Neural crest cell (in vitro differentiated cells): ENCODE measurements around the gene OSBPL1A. TPM values are rescaled to one million over a fixed set of nuclear protein-coding genes. Genes with fewer than 3 reads are reported as not detected.

ENCODE experiments used
- DNase-seq: peaks from one replicate; pipeline ENCODE4 v3.0.0; 2021; ENCODE audit warnings: low read depth, mixed read lengths, low spot score
- H3K27ac Mint-ChIP-seq: one replicate; pipeline ENCODE4 v1.8.0; 2021; ENCODE audit warnings: mild to moderate bottlenecking, mixed read lengths; ENCODE audit not compliant: unreplicated experiment
- H3K27me3 Mint-ChIP-seq: 2 replicates; pipeline ENCODE4 v1.8.0; 2021; ENCODE audit warnings: low read depth, mild to moderate bottlenecking, mixed read lengths
- H3K36me3 Mint-ChIP-seq: 2 replicates; pipeline ENCODE4 v1.8.0; 2021; ENCODE audit warnings: low read depth, mild to moderate bottlenecking, mixed read lengths
- H3K4me1 Mint-ChIP-seq: 2 replicates; pipeline ENCODE4 v1.8.0; 2021; ENCODE audit warnings: mixed read lengths
- H3K4me3 Mint-ChIP-seq: one replicate; pipeline ENCODE4 v1.8.0; 2021; ENCODE audit warnings: mild to moderate bottlenecking, mixed read lengths
- H3K9me3 Mint-ChIP-seq: 2 replicates; pipeline ENCODE4 v1.8.0; 2021; ENCODE audit warnings: mixed read lengths
- CTCF ChIP-seq: fragments of 200-600 bp; sonication (generic); conservative IDR thresholded peaks from 2 replicates; pipeline ENCODE4 v1.5.0; 2021; ENCODE audit warnings: antibody characterized with exemption, mild to moderate bottlenecking
- total RNA-seq: library from RNA; stranded (reverse); gene quantifications from 2 replicates; pipeline ENCODE4 v1.2.1, GENCODE V29; 2021

The OSBPL1A gene
- total RNA-seq, 1 donor from 2014 or later: 45.8 TPM

- no peak for DNase-seq
- Mint-ChIP-seq H3K4me3 (no peak overlapping the region), H3K27ac (no peak overlapping the region), H3K9me3 (peaks cover 2% of the 10 kb centered on the region), H3K27me3 (no peaks in the 10 kb centered on the region), H3K4me1 (peaks cover 9% of the 10 kb centered on the region), H3K36me3 (peaks cover 22% of the 10 kb centered on the region)
- no peak for TF ChIP-seq CTCF
Observed at GRCh38 chr18:24344509-24344908, 53.1 kb downstream of the OSBPL1A start.

DNA sequence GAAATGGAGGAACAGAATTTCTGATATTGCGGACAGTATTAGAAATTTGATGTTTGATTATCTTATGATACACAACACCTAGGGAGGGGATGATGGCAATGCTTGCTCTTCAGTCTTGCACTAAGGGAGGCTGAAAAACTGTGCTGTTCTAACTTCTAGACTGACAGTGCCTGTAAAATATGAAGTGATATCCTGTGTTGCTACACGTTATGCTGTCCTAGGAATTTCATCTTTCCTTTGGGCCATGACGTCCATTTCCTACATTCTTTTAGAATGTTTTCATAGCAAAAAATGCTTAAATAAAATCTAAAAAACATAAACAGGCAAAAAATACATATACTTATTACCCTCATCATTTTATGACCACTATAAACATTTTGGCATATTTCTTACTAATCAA is 55.3 kb downstream of the OSBPL1A start:
- DNase-seq: no peak
- H3K9me3 Mint-ChIP-seq: peaks cover 2% of the 10 kb centered on the region
- no peaks in the 10 kb centered on the region for H3K27me3 Mint-ChIP-seq
- H3K4me3 Mint-ChIP-seq: no peak overlapping the region
- H3K36me3 Mint-ChIP-seq: peaks cover 20% of the 10 kb centered on the region
- no peak overlapping the region for H3K27ac Mint-ChIP-seq
- H3K4me1 Mint-ChIP-seq: peaks cover 9% of the 10 kb centered on the region
- TF ChIP-seq CTCF: no peak

- Mint-ChIP-seq H3K36me3 (peaks cover 20% of the 10 kb centered on the region), H3K4me3 (no peak overlapping the region), H3K27me3 (no peaks in the 10 kb centered on the region), H3K4me1 (peaks cover 8% of the 10 kb centered on the region), H3K9me3 (peaks cover 2% of the 10 kb centered on the region), H3K27ac (no peak overlapping the region)
- DNase-seq: no peak
- TF ChIP-seq CTCF: no peak
Observed at GRCh38 chr18:24341361-24341760, 56.3 kb downstream of the OSBPL1A start.

- DNase-seq: no peak
- H3K36me3 Mint-ChIP-seq: peaks cover 23% of the 10 kb centered on the region
- no peak overlapping the region for H3K4me3 Mint-ChIP-seq
- peaks cover 2% of the 10 kb centered on the region for H3K9me3 Mint-ChIP-seq
- no peak overlapping the region for H3K27ac Mint-ChIP-seq
- H3K27me3 Mint-ChIP-seq: no peaks in the 10 kb centered on the region
- H3K4me1 Mint-ChIP-seq: no peaks in the 10 kb centered on the region
- no peak for TF ChIP-seq CTCF
Observed at GRCh38 chr18:24333084-24333483, 64.5 kb downstream of the OSBPL1A start.

DNA sequence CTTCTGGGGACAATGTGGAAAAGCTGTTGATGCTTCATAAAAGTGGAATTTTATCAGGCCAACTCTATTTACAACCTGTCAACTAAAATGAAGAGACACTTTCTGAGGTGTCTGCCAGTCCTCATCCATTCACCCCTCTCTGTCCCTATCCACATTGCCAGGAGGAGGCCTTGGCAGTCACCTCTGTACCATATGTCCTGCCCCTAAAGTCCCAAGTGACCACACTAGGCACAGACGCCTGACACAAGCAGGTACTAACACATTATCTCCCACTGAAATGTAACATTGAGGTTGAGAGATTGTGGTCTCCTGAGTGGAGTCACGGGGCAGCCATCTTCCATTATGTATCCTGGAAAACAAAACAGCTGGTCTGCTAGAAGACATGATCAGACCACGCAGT is 71.4 kb downstream of the OSBPL1A start:
- Mint-ChIP-seq H3K4me1 (no peaks in the 10 kb centered on the region), H3K27me3 (no peaks in the 10 kb centered on the region), H3K4me3 (no peak overlapping the region), H3K9me3 (no peaks in the 10 kb centered on the region), H3K36me3 (peaks cover 9% of the 10 kb centered on the region), H3K27ac (no peak overlapping the region)
- no peak for TF ChIP-seq CTCF
- DNase-seq: no peak
